NCI-H1436 treated with DMSO at 0.1 percent for 48 hours (cell line): Measurements from ENCODE around the gene CDC42BPB.

Experiments used
- DNase-seq: peaks from one replicate; lab custom pipeline; 2025; lab: John Stamatoyannopoulos, UW

The CDC42BPB gene

DNA sequence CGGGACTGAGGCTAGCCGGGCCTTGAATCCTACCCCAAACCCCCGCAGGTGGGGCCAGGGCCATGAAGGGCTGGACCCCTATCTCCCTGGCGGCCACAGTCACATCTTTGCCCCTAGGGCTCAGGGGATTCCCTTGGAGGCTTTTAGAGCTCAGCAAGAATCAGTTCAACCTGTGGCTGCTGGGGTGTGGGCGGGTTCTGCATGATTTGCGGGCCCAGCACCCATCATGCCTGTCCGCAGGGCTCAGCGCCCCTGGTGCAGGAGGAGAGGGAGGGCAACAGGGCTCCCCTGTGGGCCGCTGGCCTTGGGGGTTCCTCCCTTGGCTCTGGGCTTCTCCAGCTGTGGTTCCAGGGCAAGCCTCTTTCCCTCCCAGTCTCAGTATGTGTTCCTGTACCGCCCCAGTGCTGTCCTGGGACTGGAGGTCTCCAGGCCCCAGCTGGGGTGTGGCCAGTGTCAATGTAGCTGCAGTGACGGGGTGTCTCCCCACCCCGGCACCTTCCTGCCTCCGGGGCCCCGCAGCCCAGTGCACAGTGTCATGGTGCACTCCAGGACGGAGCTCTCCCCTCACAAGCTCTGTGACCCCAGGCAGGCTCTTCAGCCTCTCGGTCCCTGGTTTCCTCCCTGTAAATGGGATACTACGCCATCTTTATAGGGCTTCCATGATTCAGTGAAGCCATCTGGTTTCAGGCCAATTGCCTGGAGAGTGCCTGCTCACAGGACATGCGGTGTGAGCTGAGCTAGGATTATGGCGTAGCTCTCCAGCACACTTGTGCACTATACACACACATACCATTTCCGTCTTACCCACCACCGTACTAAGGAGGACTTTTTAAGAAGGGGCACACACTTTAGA, 16.8 kb upstream of the CDC42BPB start:
- no peak for DNase-seq

DNA sequence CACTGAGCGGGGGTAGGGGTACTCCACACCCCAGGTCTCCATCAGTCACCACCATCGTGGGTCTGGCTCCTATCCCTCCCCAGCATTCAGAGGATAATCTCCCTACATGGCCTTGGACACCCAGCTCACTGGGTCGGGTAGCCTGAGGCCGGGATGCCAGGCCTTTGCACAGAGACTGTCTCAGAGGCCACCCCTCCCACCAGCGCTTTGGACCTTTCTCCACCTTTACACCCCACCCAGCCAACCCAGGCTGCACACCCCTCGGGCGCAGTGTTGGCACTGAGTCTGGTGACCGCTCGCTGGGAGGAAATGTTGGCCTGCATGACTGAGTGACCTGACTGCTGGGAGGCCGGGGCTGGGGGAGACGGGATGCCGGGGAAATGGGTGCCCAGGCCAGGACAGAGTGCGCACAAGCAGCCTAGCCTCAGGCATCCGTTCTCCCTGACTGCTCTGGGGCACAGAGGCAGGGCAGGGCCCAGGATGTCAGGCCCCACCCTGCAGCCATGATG, 16.1 kb upstream of the CDC42BPB start:
- DNase-seq: no peak

DNA sequence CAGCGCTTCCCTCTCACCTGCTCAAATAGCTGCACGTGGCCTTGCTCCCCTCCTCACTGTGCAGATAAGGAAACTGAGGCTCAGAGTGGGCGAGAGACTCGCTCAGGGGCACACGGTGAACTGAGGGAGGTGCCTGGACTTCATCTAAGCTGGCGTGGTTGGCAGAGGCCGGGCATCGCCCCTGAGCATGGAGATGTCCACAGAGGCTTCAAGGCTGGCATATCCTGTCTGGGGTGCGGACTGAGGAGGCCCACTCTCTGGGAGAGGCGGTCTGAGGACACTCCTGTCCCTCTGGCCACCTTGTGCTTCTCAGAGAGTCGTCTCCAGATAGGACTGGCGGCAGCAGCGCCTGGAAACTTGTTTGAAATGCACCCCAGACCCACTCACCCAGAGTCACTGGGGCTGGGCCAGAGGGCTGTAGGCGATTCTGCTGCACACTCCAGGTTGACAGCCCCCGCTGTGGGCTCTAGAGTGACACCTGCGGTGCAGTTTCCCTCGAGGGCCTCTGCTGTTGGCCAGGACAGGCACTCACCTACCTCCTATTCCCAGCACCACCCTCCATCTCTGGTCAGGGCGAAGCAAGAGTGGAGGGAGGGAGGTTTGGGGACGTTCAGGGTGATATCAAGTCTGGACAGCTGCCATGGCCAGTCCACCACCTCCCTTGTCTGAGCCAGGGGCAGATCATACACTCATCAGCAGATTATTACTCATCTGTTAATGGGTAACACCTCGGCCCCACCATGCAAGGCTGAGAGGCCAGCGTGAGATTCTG, 15.4 kb upstream of the CDC42BPB start:
- DNase-seq: no peak

DNA sequence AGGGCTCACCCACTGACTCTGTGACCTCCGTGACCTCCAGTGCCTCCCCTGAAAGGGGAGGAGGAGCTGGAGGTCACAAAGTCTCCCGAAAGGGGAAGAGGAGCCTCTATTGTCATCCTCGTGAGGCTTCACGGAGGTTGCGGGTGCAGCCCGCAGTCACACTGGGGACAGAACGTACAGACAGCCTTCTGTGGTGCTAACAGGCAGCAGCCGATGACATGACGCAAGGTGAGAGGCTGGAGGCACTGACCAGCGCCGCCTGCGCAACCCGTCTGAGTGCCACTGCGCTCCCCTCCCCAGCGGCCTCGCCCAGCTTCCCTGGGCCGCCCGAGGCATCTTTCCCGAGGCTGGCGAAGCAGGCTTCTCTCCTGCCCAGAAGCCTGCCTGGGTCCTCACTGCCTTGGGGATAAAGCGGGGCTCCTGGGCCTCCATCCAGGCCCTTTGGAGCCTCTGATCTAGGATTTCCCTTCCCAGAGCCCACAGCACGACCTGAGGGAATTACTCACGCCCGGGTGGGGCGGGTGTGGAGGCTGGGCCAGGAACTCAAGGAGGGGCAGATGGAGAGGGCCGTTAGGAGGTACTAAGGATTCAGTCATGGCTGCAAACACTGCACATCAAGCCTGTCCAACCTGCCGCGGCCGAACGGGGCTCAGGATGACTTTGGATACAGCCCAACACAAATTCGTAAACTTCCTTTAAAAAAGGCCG, 14.3 kb upstream of the CDC42BPB start:
- DNase-seq: no peak

DNA sequence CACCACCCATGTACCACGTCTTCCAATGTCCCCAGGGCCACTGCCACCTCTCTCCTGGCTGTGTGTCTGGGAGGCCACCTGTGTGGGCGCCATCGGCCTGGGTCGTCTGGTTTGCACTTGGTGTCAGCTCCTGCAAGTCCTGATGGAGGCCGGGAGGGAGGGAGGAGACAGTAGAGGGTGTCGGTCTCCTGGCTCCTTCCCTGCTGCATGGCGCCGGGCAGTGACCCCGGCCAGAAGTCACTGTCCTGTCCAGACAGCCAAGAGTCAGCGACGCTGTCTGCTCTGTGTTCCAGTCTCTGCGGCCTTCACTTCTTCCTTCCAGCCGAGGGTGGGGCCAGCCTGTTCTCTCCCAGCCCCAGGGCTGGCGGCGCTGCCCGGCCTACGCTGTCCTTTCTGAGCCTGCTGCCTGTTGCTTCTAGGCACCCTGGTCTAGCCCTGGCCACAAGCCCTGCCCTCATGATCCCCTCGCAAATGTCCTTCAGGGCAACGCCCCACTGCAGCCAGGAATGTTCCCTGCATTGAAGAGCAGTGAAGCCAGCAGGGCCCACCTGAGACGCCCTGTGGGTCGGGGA, 13.7 kb upstream of the CDC42BPB start:
- no peak for DNase-seq

DNA sequence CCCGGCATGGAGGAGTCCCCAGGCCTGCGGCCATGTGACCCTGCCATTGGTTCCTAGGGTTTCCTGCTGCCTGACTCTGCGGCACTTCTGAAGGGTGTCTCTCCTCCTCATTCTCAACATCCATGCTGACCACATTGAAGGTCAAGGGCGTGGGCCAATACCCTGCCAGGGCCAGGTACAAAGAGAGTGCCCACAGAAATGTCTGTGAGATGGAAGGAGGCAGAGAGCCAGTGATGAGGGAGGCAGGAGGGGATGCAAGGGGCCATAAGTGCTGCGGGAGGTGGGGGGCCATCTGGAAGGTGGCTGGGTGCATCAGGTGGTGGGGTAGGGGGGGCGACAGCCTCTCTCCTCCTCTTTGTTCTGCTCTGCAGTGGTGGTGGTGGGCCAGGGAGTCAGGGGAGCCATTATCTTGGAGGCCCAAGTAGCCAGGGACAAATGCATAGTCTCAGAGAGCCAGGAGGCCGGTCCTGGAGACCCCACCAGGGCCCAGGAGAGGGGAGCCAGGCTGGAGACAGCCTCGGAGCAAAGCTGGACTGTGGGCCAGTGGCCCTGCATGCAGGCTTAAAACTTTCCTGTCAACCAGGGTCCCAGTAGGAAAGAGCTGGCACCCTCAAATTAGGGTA, 13.0 kb upstream of the CDC42BPB start:
- DNase-seq: no peak

DNA sequence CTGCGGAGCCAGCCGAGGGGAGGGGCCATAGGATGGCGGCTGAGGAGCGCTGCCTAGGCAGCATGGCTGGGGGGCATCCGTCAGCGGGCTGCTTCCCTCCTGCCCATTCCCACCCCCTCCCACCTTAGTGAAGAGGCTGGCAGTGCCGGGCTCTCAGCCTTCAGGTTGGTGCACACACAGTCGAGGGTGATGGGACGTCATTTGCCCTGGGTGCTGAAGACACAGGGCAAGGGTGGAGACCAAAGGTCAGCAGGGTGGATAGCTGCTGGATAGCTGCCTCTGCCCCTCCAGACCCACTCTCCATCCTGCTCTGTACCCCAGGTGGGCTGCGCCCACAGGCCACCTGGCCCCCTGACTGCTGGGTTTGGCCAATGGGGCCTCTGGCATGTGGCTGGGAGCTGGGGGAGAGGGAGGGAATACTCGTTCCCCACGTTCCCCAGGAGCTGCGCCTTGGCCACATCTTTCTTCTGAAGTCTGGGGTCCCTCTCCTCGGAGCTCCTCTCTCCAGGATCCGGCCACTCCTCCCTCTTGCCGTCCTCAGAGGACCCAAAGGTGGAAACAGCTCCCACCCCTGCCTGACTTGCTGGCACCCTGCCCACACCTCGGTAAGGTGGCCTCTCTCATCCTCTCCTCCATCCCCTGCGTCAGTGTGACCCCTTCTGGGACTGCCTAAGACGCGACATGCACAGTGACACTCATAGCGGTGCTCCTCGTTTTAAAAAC, 11.2 kb upstream of the CDC42BPB start:
- no peak for DNase-seq

DNA sequence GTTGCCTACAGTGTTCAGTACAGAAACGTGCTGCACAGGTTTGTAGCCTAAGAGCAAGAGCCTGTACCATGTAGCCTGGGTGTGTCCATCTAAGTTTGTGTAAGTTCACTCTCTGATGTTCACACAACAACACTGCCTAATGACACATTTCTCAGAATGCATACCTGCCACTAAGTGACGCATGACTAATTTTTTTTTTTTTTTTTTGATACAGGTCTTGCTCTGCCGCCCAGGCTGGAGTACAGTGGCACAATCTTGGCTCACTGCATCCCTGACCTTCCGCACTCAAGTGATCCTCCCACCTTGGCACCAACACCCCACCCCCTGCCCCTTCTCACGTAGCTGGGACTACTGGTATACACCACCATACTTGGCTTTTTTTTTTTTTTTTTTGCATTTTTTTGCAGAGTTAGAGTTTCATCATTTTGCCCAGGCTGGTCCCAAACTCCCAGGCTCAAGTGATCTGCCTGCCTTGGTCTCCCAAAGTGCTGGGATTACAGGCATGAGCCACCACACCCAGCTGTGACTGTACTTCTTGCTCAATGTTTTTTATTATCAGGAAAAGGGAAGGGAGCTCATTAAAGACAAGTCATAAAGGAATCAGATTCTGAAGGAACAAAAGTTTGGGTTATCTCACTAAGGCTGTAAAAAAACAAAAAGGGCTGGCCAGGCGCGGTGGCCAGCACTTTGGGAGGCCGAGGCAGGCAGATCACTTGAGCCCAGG, 10.0 kb upstream of the CDC42BPB start:
- no peak for DNase-seq

DNA sequence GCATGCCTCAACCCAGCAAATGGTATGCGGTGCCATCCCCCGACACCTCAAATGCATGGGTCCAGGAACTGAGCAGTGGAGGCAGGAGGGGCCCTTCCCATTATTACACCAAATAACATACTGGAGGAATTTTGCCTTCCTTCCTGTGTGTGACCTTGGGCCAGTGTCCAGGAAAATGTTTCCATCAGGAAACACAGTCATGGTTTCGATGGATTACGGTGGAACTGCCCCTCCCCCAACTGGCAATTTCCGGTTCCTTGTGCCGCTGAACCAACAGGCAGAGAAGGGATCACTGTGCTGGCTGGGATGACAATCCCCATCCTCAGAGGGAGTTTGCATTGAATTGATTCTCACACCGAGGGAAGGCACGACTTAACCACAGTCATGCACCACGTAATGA, 9.1 kb upstream of the CDC42BPB start:
- DNase-seq: no peak

DNA sequence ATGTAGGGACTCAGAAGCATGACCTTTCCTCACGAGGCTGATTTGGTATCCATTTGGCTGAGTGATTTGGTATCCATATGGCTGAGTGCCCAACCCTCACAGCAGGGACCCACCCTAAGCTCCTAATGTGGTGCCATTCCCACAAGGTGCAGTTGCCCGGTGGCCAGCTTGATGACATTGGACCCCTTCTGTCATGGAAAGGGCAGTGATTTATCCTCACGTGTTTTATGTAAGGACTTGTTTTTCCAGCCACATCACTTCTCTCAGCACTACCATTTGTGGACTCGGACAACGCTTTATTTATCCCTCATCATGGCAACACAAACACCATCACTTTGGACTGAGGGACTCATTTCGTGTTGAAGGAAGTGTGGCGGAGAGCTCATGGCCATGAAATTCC, 8.5 kb upstream of the CDC42BPB start:
- no peak for DNase-seq

DNA sequence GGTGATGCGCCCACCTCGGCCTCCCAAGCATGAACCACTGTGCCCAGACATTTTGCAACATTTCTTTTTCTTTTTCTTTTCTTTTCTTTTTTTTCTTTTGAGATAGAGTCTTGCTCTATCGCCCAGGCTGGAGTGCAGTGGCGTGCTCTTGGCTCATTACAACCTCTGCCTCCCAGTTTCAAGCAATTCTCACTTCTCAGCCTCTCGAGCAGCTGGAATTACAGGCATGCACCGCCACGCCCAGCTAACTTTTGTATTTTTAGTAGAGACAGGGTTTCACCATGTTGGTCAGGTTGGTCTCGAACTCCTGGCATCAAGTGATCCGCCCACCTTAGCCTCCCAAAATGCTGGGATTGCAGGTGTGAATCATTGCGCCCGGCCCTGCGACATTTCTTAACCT, 7.6 kb upstream of the CDC42BPB start:
- no peak for DNase-seq

DNA sequence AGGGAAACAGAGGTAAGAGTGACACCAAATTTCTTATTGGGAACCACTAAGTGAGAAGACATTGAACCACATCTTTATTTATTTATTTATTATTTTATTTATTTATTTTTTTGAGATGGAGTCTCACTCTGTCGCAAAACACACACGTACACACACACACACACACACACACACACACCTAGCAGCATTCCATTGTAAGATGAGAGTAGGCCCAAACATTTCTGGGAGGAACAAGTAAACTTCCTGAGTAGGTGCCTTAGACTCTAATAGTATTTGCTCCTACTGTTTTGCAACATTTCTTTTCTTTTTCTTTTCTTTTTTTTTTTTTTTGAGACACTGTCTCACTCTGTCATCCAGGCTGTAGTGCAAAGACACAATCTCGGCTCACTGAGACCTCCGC, 7.1 kb upstream of the CDC42BPB start:
- no peak for DNase-seq

DNA sequence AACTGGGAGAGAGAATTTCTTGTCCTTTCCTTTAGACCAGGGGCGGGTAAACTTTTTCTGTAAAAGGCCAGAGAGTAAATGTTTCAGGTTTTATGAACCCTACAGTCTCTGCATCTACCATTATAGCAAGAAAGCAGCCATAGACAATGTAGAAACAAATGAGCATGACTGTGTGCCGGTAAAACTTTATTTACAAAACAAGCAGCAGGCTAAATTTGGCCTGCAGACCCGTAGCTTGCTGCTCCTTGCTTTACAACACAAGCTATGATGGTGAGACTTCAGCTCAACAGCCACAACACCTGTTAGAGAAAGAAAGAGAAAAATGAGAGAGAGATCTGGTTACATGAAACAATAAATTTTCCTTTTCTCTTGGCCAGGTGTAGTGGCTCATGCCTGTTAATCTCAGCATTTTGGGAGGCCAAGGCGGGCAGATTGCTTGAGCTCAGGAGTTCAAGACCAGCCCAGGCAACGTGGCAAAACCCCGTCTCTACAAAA, 4.2 kb upstream of the CDC42BPB start:
- no peak for DNase-seq

DNA sequence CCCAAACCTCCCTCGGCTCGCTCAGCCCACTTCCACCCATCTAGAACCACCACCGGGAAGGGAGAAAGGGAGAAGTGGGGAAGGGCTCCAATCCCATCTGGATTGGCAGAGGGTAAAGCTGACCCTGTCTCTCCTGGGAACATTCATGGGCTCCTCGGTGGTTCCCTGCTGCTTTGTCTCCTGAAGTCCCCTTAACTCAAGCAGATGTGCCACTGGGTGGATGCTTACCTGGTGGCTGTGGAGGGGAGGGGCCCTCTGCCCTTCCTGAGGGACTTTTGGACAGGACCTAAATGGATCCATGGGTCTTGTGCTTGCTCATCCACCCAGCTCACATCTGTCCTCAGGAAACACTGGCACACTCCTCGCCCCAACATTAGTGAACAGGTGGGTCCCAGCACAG, 2.2 kb upstream of the CDC42BPB start:
- DNase-seq: no peak

DNA sequence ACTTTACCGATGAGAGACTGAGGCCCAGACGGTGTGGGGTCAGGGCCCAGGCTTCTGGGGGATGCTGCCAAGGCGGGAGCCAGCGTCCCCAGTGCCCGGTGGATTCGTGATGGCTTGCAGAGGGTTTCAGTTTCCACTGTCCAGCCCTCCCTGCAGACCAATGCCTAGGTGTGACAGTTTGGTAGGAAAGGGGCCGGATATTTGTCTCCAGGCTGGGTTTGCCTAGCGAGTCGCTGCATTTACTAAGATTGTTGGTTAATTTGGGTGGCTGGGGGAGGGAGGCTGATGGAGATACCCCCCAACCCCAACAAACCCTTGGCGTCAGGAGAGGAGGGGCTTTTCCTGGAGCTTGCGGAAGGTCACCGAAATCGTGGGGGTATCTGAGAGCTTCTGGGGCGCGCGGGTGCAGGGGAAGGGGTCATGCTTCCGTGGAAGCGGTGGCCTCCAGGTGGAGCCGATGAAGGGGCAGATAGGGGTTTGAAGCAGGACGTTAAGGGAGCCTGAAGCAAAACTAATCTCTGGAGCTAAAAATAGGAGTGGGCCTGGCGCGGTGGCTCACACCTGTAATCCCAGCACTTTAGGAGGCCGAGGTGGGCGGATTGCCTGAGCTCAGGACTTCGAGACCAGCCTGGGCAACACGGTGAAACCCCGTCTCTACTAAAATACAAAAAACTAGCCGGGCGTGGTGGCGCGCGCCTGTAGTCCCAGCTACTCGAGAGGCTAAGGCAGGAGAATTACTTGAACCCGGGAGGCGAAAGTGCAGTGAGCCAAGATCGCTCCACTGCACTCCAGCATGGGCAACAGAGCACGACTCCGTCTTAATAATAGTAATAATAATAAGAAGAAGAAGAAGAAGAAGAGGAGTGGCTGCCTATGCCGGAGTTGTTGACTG, 1.1 kb upstream of the CDC42BPB start:
- DNase-seq: no peak

DNA sequence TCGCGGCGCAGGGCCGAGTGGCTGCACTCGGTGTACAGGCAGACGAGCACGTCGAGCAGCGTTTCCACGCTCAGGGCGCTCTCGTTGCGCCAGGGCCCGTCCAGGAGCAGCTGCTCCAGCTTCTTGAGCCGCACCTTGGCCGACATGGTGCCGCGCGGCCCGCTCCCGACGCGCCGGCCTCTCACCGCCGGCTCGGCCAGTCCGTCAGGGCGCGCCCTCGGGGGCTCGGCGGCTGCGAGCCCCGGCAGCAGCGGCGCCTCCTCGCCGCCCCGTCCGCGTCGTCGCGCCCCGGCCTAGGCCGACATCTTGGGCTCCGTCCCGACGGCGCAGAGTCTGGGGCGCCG, 349 bp downstream of the CDC42BPB start:
- DNase-seq: no peak

DNA sequence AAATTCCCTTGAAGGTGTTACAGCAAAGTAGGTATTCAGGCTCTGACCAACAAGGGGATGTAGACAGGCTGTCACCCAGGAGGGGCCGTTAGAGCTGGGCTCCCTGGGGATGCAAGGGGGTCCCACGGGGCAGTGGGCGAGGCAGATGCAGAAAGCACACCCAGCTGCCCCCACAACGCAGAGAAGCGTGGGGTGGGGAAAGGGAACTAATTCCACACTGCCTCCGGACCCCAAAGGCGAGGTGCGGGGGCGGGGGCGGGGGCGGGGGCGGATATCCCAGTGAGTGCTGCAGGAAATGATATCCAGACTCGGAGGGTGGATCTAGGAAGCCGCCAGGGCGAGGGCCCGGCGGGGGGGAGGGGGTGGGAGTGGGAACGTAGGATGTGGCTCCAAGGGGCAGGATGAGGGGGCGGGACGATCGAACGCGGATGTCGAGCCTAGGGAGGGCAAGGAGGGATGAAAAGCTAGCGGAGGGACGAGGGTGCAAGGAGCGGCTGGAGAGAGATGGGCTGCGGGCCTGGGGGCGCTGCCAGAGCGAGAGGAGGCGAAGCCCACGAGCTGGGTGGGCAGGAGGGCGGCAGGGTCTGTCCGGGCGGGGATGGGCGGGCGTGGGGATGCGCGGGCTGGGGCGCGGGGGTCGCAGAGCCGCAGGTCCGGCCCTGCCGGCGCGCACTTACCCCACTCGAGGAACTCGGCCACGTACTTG, 874 bp downstream of the CDC42BPB start:
- no peak for DNase-seq

DNA sequence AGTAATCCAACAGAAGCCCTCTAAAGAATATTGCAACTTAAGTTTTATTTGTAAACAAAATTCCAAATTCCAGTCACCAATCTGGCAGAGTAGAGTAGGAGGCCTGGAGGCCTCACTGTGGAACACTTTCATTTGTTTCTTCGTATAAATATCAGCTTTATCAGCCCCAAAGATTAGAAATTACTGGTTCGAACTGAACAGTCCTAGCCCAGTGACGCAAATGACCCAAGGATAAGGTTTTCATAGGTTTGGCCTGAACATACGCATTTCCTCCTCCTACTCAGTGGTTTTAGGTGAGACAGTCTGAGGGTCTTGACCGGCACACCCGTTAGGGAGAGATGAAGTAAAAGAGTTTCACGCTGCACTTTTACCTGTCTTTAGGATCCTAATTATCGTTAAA, 1.7 kb downstream of the CDC42BPB start:
- DNase-seq: no peak

DNA sequence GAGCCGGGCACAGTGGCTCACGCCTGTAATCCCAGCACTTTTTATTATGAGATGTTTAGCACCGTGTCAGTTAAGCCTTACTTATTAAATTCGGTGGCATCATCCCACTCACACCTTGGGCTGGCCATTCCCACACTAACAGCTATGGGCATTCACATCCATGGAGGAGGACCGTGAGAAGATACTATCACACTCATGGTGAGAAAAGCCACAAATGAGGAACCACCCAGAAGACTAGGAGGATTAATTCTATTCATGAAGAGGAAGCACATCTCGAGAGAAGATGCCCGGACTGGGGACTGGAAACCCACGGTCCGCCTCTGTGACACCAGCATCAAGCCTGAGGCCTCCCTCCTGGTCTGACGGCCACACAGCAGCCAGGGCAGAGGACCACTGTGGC, 4.9 kb downstream of the CDC42BPB start:
- DNase-seq: no peak
